ENCODE measurements around the gene QDPR.

- TF ChIP-seq POLR2A (IDR thresholded peaks at IDR 0.05) (no peak), CTCF (IDR thresholded peaks at IDR 0.05) (no peak)
Observed at GRCh38 chr4:17450269-17450804, 61.6 kb downstream of the QDPR start.
